Heart right ventricle (tissue), 16 donors: ENCODE measurements around the gene NPLOC4. TPM values are rescaled to one million over a fixed set of nuclear protein-coding genes. Genes with fewer than 3 reads are reported as not detected.

Experiments
- ATAC-seq, 8 donors: fragments of 200-7000 bp; cut with Tn5 transposase; one replicate each; pipeline ENCODE4 v1.9.1; 2020; ENCODE audit warnings: mild to moderate bottlenecking in 8 of 8, moderate library complexity in 8 of 8, moderate number of reproducible peaks in 1 of 8
- DNase-seq, 2 donors: peaks; one replicate each; pipeline ENCODE4 v3.0.0-alpha.2; 2020
- H3K27ac ChIP-seq, 10 donors: fragments of 200-600 bp; sonication (generic) in 2 of 10; one replicate each; pipeline versions ENCODE4 v1.5.0 to v1.8.0; 2020 to 2022; ENCODE audit warnings: mild to moderate bottlenecking in 3 of 10
- H3K27me3 ChIP-seq, 7 donors: fragments of 200-600 bp; one replicate each; pipeline ENCODE4 v1.8.0; 2021 to 2022; ENCODE audit warnings: mild to moderate bottlenecking in 2 of 7
- H3K36me3 ChIP-seq, 9 donors: fragments of 200-600 bp; sonication (generic) in 1 of 9; one replicate each; pipeline versions ENCODE4 v1.5.0 to v1.8.0; 2020 to 2022; ENCODE audit warnings: mild to moderate bottlenecking in 2 of 9
- H3K4me1 ChIP-seq, 9 donors: fragments of 200-600 bp; sonication (generic) in 1 of 9; one replicate each; pipeline versions ENCODE4 v1.5.0 to v1.8.0; 2020 to 2022; ENCODE audit warnings: mild to moderate bottlenecking in 4 of 9
- H3K4me3 ChIP-seq, 10 donors: fragments of 200-600 bp; sonication (generic) in 2 of 10; one replicate each; pipeline versions ENCODE4 v1.5.0 to v1.8.0; 2020 to 2022; ENCODE audit warnings: mild to moderate bottlenecking in 7 of 10, moderate library complexity in 2 of 10
- H3K9me3 ChIP-seq, 11 donors: fragments of 200-600 bp in 10 of 11; sonication (generic) in 2 of 11; one replicate each; pipeline versions ENCODE4 v1.5.0 to v1.8.0; 2013 to 2022; ENCODE audit warnings: mild to moderate bottlenecking in 2 of 11, control low read depth in 1 of 11, moderate library complexity in 1 of 11
- CTCF ChIP-seq, 9 donors: fragments of 200-600 bp; sonication (generic) in 2 of 9; IDR thresholded peaks; one replicate each; pipeline versions ENCODE4 v1.5.0 to v1.8.0; 2021 to 2022; ENCODE audit warnings: antibody characterized with exemption in 9 of 9, mild to moderate bottlenecking in 5 of 9, moderate library complexity in 1 of 9
- WGBS, 2 donors: extraction: QIAGEN DNeasy Blood & Tissue Kit; methylation state at CpG; one replicate each; pipeline ENCODE4 v1.1.7; 2013; ENCODE audit warnings: inconsistent platforms in 1 of 2; 5-methylcytosine and 5-hydroxymethylcytosine counted together
- intact Hi-C, 10 donors: fragments of 100-400 bp; cut with DNase I; formaldehyde crosslinking; loops; one replicate each; pipeline versions ENCODE4 v1.11.1 to v1.14.2; 2022
- polyA plus RNA-seq, 2 donors: library from polyadenylated mRNA; stranded (reverse); fragments of 200-250 nt; gene quantifications; one replicate each; pipeline ENCODE4 v1.2.3, GENCODE V29; 2013
- total RNA-seq, 10 donors: library from RNA; stranded (reverse); fragmentation: NEBNext Ultra II Directional in 3 of 10; extraction: Animal tissue kit (Norgen Biotek cat#: 25700) in 3 of 10; gene quantifications; one replicate each; pipeline versions ENCODE4 v1.2.1 to v1.2.4, GENCODE V29; 2021 to 2023
- donor health status: Arrhythmogenic right ventricular cardiomyopathy.
- donor health status: ischemic (EF 13 %, LVEDD 7.1; RV severe dilation, severe dysfunction).
- donor health status: healthy with polysubstance abuse.
- donor health status: DM: no; HTN: yes; CAD: no.
- donor health status: DM: no; HTN: no; CAD: no.
- donor health status: ischemic (EF 25% LVEDD 6.9; RV normal size, moderate dysfunction).
- donor health status: ischemic (EF 25% LVEDD 5.7; RV mildly dilated, moderate dysfunction).
- donor health status: healthy.
- donor health status: DM: yes; HTN: yes; CAD: no.
- donor health status: Ischemic cardiomyopathy.
- donor health status: ischemic (EF 35%, LVEDD 5.7; RV mildly dilated, moderate dysfunction).
- donor health status: nonischemic (EF 11% LVEDD 7.7; RV severe dilation, severe dysfunction).
- donor health status: DM: yes; HTN: yes; CAD: no.
- donor health status: PGD.
- donor health status: ischemic (EF 29% LVEDD 5.4; RV normal size, mild dysfunction).
- donor health status: nonischemic (EF 23%, LVEDD 6.1; RV moderate dilation, normal function).

The NPLOC4 gene
- total and polyA plus RNA-seq, 12 donors = 30.7 to 115 (median 95.2) TPM

GRCh38 chr17:81518785-81519283 lies 118.1 kb downstream of the NPLOC4 start:
- Histone ChIP-seq H3K9me3 (no peaks in the 10 kb centered on the region), H3K36me3 (no peaks in the 10 kb centered on the region), H3K27me3 (peaks cover 0 to 25% (median 12%) of the 10 kb centered on the region in 7 donors), H3K27ac (peak overlapping the region in 8 of 10 donors; percentile 13 to 100 (median 50)), H3K4me1 (peaks cover 22 to 63% (median 55%) of the 10 kb centered on the region in 9 donors), H3K4me3 (peak overlapping the region; percentile 33 to 62 (median 55))
- ATAC-seq = peak; percentile 4 to 28 (median 24)
- TF ChIP-seq CTCF (IDR thresholded peaks at IDR 0.05) = no peak
- 1% methylated on average over 32 to 47 of the region's 47 CpGs for WGBS, 2 donors
- peak in 1 of 2 donors; percentile 52 for DNase-seq
- intact Hi-C loops = loop anchor here in 1 of 10 donors (5.0 kb wide), 1 partner anchor 33 kb away; the partner anchor contains the start of gene FAAP100

GRCh38 chr17:81518113-81518784 lies 118.7 kb downstream of the NPLOC4 start:
- WGBS, 2 donors = 20 to 28% methylated on average over 24 of the region's 24 CpGs
- DNase-seq (no peak), ATAC-seq (peak in 1 of 8 donors; percentile 2)
- intact Hi-C loops = loop anchor here in 1 of 10 donors (5.0 kb wide), 1 partner anchor 34 kb away; the partner anchor contains the start of gene FAAP100
- Histone ChIP-seq H3K27me3 (peaks cover 0 to 19% (median 6%) of the 10 kb centered on the region in 7 donors), H3K4me3 (peak overlapping the region in 9 of 10 donors; percentile 41 to 62 (median 56)), H3K36me3 (no peaks in the 10 kb centered on the region), H3K27ac (peak overlapping the region in 8 of 10 donors; percentile 24 to 100 (median 50)), H3K4me1 (peaks cover 22 to 63% (median 56%) of the 10 kb centered on the region in 9 donors), H3K9me3 (no peaks in the 10 kb centered on the region)
- TF ChIP-seq CTCF (IDR thresholded peaks at IDR 0.05) = no peak

GRCh38 chr17:81517339-81518112 lies 119.4 kb downstream of the NPLOC4 start:
- peaks cover 22 to 63% (median 54%) of the 10 kb centered on the region in 9 donors for H3K4me1 ChIP-seq
- TF ChIP-seq CTCF (IDR thresholded peaks at IDR 0.05) = no peak
- ATAC-seq (no peak), DNase-seq (peak in 1 of 2 donors; percentile 14)
- 35 to 55% methylated on average over 24 of the region's 24 CpGs for WGBS, 2 donors
- intact Hi-C loops = loop anchor here in 1 of 10 donors (5.0 kb wide), 1 partner anchor 35 kb away; the partner anchor contains the start of gene FAAP100
- H3K9me3 ChIP-seq = no peaks in the 10 kb centered on the region
- H3K4me3 ChIP-seq = peak overlapping the region in 4 of 10 donors; percentile 9 to 99 (median 76)
- H3K27ac ChIP-seq = peak overlapping the region in 7 of 10 donors; percentile 24 to 100 (median 43)
- H3K36me3 ChIP-seq = no peaks in the 10 kb centered on the region
- peaks cover 0 to 11% (median 0%) of the 10 kb centered on the region in 7 donors for H3K27me3 ChIP-seq

GRCh38 chr17:81517009-81517338 lies 119.9 kb downstream of the NPLOC4 start:
- H3K4me1 ChIP-seq = peaks cover 22 to 63% (median 54%) of the 10 kb centered on the region in 9 donors
- WGBS, 2 donors = 70 to 80% methylated on average over 9 of the region's 9 CpGs
- no peaks in the 10 kb centered on the region for H3K9me3 ChIP-seq
- peak overlapping the region in 8 of 10 donors; percentile 27 to 100 (median 100) for H3K27ac ChIP-seq
- DNase-seq = peak in 1 of 2 donors; percentile 15
- intact Hi-C loops = loop anchor here in 1 of 10 donors (5.0 kb wide), 1 partner anchor 35 kb away; the partner anchor contains the start of gene FAAP100
- H3K36me3 ChIP-seq = peaks cover 0 to 5% (median 2%) of the 10 kb centered on the region in 9 donors
- no peak for TF ChIP-seq CTCF (IDR thresholded peaks at IDR 0.05)
- peak overlapping the region in 6 of 10 donors; percentile 84 to 99 (median 96) for H3K4me3 ChIP-seq
- no peak for ATAC-seq
- H3K27me3 ChIP-seq = peaks cover 0 to 10% (median 0%) of the 10 kb centered on the region in 7 donors
